ENCODE measurements around the gene ILKAP.

ILKAP gene

DNA sequence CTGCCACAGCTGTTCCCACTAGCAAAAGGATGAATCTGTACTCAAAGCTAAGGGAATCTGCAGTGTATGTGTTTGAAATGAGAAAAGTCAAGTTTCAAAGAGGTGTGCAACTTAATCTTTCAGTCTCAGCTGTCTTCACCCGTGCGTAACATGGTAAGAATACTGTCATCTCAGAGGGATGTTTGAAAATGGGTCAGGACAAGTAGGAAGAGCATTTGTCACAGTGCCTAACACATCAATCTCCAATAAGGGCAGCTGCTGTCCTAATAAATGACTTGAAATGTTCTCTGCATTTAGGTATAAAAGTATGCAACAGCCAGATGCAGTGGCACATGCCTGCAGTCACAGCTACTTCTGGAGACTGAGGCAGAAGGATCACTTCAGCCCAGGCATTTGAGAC lies 13.1 kb downstream of the ILKAP start:
- H3K36me3 ChIP-seq (ENCODE audit: control insufficient read depth in 1 of 2, insufficient read depth in 2 of 2, low read length in 2 of 2): peaks cover 44 to 76% of the 10 kb centered on the region in 2 donors
- H3K27me3 ChIP-seq (ENCODE audit: control insufficient read depth in 1 of 2, insufficient read depth in 2 of 2, low read length in 2 of 2): no peaks in the 10 kb centered on the region
- no peaks in the 10 kb centered on the region for H3K4me1 ChIP-seq (ENCODE audit: control insufficient read depth in 1 of 2, insufficient read depth in 2 of 2, low read length in 2 of 2)
- H3K9me3 ChIP-seq (ENCODE audit: control insufficient read depth in 1 of 2, low read length in 2 of 2): no peaks in the 10 kb centered on the region
- no peak overlapping the region for H3K4me3 ChIP-seq (ENCODE audit: low read depth in 1 of 2, low read length in 2 of 2)
- no peak overlapping the region for H3K9ac ChIP-seq (ENCODE audit: low read depth in 1 of 2, low read length in 2 of 2)
- no peak overlapping the region for H3K27ac ChIP-seq (ENCODE audit: low read depth, low read length)

DNA sequence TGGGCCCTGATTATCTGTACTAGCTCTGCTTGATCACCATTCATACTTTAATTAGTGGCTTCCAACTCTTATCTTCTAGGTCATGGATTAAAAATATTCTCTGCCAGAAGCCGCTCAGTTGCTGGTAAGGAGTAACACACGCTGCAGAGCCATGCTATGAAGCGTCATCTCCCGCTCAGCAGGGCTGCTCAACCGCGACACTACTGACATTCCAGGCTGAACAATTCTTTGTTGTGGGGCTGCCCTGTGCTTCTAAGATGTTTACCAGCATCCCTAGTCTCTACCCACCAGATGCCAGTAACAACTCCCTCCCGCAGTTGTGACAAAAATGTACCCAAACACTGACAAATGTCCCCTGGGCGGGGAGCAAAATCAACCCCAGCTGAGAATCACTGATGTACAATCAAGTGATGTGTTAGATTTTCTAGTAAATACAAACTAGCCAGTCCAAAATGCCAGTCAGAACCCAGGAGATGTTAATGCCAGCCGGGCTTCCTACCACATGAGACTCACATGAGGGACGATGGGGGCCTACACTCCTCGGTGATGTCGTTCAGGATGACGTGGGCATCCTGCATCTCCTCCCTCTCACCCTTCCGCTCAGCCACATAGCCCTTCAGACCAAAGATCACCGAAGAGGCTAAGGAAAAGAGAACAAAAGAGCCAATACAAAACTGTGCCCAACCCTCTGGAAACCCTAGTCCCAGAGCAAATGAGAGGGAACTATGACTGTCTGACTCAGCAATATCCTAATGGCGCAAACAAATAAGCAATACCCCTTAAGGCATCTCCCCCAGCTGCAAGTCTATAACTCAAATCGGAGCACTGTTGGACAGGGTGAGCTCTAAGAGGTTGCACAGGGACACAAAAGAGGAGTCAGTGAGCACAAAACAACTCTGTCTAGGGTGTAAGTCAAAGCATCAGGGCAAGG lies 15.6 kb downstream of the ILKAP start:
- no peaks in the 10 kb centered on the region for H3K27me3 ChIP-seq (ENCODE audit: control insufficient read depth in 1 of 2, insufficient read depth in 2 of 2, low read length in 2 of 2)
- no peak overlapping the region for H3K9ac ChIP-seq (ENCODE audit: low read depth in 1 of 2, low read length in 2 of 2)
- no peak overlapping the region for H3K4me3 ChIP-seq (ENCODE audit: low read depth in 1 of 2, low read length in 2 of 2)
- no peaks in the 10 kb centered on the region for H3K4me1 ChIP-seq (ENCODE audit: control insufficient read depth in 1 of 2, insufficient read depth in 2 of 2, low read length in 2 of 2)
- peaks cover 46 to 84% of the 10 kb centered on the region in 2 donors for H3K36me3 ChIP-seq (ENCODE audit: control insufficient read depth in 1 of 2, insufficient read depth in 2 of 2, low read length in 2 of 2)
- H3K27ac ChIP-seq (ENCODE audit: low read depth, low read length): no peak overlapping the region
- no peaks in the 10 kb centered on the region for H3K9me3 ChIP-seq (ENCODE audit: control insufficient read depth in 1 of 2, low read length in 2 of 2)

DNA sequence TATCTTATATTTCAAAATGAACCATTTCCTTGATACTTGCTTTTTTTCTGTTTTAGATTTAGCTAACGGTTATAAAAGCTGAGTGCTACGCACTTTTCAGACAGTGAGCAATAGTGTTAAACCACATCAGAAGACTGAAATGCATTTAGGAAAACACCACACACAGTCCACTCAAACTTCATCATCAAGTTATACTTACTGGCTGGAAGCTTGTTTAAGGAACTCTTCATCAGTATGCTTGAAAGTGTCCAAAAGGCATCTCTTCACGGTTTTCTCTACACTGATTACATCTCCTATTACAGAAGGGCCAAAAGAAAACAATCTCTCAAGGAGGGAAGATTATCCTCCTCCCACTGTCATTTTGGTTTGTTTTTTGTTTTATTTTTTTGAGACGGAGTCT lies 19.7 kb downstream of the ILKAP start:
- H3K9ac ChIP-seq (ENCODE audit: low read depth in 1 of 2, low read length in 2 of 2): no peak overlapping the region
- peaks cover 66 to 95% of the 10 kb centered on the region in 2 donors for H3K36me3 ChIP-seq (ENCODE audit: control insufficient read depth in 1 of 2, insufficient read depth in 2 of 2, low read length in 2 of 2)
- H3K27me3 ChIP-seq (ENCODE audit: control insufficient read depth in 1 of 2, insufficient read depth in 2 of 2, low read length in 2 of 2): no peaks in the 10 kb centered on the region
- no peak overlapping the region for H3K27ac ChIP-seq (ENCODE audit: low read depth, low read length)
- no peaks in the 10 kb centered on the region for H3K9me3 ChIP-seq (ENCODE audit: control insufficient read depth in 1 of 2, low read length in 2 of 2)
- no peaks in the 10 kb centered on the region for H3K4me1 ChIP-seq (ENCODE audit: control insufficient read depth in 1 of 2, insufficient read depth in 2 of 2, low read length in 2 of 2)
- H3K4me3 ChIP-seq (ENCODE audit: low read depth in 1 of 2, low read length in 2 of 2): no peak overlapping the region

DNA sequence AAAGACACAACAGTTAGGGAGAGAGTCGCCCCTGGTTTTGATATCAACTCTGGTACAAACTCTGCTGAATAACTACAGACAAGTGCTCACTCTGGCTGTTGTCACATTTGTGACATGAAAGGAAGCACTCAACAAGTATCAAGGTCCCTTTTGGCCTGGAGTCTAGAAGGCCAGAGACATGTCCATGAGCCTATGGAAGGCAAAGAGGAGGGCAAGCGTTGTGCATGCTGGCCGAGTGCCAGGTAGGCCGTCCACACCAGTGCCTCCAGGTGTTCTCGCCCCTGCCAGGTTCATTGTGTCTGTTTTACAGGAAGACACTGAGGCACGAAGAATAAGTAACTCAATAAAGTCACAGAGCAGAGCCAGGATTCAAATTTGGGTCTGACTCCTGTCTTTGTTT lies 21.1 kb downstream of the ILKAP start:
- H3K4me1 ChIP-seq (ENCODE audit: control insufficient read depth in 1 of 2, insufficient read depth in 2 of 2, low read length in 2 of 2): no peaks in the 10 kb centered on the region
- H3K4me3 ChIP-seq (ENCODE audit: low read depth in 1 of 2, low read length in 2 of 2): no peak overlapping the region
- H3K27me3 ChIP-seq (ENCODE audit: control insufficient read depth in 1 of 2, insufficient read depth in 2 of 2, low read length in 2 of 2): no peaks in the 10 kb centered on the region
- H3K9ac ChIP-seq (ENCODE audit: low read depth in 1 of 2, low read length in 2 of 2): no peak overlapping the region
- no peaks in the 10 kb centered on the region for H3K9me3 ChIP-seq (ENCODE audit: control insufficient read depth in 1 of 2, low read length in 2 of 2)
- H3K27ac ChIP-seq (ENCODE audit: low read depth, low read length): no peak overlapping the region
- peaks cover 58 to 95% of the 10 kb centered on the region in 2 donors for H3K36me3 ChIP-seq (ENCODE audit: control insufficient read depth in 1 of 2, insufficient read depth in 2 of 2, low read length in 2 of 2)

DNA sequence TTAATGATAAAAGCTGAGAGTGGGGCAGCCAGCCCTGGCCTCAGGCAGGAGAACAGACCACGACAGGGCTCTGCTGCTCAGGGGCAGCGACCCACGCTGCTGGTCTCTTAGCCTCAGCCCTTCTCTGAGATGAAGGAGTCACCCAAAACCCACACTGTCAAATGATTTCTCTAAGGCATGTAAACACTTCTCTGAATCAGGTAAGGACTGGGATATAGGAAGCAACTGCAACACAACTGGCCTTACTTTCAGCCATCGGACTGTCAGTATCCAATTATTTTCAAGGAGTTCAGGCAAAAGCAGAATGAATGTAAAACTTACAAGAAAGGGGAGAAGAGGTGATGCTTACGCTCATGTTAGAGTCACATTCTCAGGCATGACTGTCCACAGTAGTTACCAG lies 22.9 kb downstream of the ILKAP start:
- Histone ChIP-seq H3K9ac (ENCODE audit: low read depth in 1 of 2, low read length in 2 of 2) (no peak overlapping the region), H3K4me1 (ENCODE audit: control insufficient read depth in 1 of 2, insufficient read depth in 2 of 2, low read length in 2 of 2) (no peaks in the 10 kb centered on the region), H3K36me3 (ENCODE audit: control insufficient read depth in 1 of 2, insufficient read depth in 2 of 2, low read length in 2 of 2) (peaks cover 48 to 91% of the 10 kb centered on the region in 2 donors), H3K27ac (ENCODE audit: low read depth, low read length) (no peak overlapping the region), H3K4me3 (ENCODE audit: low read depth in 1 of 2, low read length in 2 of 2) (no peak overlapping the region), H3K27me3 (ENCODE audit: control insufficient read depth in 1 of 2, insufficient read depth in 2 of 2, low read length in 2 of 2) (no peaks in the 10 kb centered on the region), H3K9me3 (ENCODE audit: control insufficient read depth in 1 of 2, low read length in 2 of 2) (no peaks in the 10 kb centered on the region)

DNA sequence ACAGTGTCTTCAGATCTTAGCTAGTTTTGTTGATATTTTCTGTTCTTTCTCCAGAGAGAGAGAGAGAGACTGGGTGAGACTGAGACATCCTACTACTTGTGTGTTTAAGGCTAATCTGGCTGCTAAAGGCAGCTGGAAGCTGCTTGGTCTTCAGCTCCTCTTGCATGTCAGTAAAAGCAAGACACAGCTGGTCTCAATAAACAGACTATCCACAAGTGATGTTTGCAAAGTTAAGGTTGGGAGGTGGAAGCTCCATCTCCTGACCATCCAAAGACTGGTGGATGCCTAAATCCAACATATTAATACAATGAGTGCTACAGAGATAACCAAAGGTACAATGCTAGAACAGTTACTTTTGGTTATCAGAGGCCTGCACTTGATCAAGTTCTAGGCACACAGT lies 26.9 kb downstream of the ILKAP start:
- Histone ChIP-seq H3K4me3 (ENCODE audit: low read depth in 1 of 2, low read length in 2 of 2) (no peak overlapping the region), H3K4me1 (ENCODE audit: control insufficient read depth in 1 of 2, insufficient read depth in 2 of 2, low read length in 2 of 2) (no peaks in the 10 kb centered on the region), H3K9ac (ENCODE audit: low read depth in 1 of 2, low read length in 2 of 2) (no peak overlapping the region), H3K27me3 (ENCODE audit: control insufficient read depth in 1 of 2, insufficient read depth in 2 of 2, low read length in 2 of 2) (no peaks in the 10 kb centered on the region), H3K9me3 (ENCODE audit: control insufficient read depth in 1 of 2, low read length in 2 of 2) (no peaks in the 10 kb centered on the region), H3K27ac (ENCODE audit: low read depth, low read length) (no peak overlapping the region), H3K36me3 (ENCODE audit: control insufficient read depth in 1 of 2, insufficient read depth in 2 of 2, low read length in 2 of 2) (peaks cover 53 to 89% of the 10 kb centered on the region in 2 donors)

DNA sequence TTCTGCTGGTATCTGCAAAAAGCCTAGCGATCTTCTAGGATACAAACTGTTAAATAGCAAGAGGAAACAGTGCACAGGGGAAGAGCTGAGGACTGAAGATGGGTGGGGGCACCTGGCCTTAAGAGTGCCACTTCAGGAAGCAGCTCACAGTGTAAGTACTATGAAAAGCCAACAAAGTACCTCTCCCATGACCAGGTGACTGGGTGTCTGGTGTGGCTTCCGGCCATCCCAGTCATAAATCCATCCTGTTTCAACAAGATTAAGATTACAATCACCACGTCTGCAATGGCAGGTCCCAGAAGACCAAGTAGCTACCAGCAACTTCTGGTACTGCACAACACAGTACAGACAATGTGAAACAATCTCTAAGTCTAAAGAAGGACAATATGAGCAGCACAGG lies 28.8 kb downstream of the ILKAP start:
- Histone ChIP-seq H3K27ac (ENCODE audit: low read depth, low read length) (no peak overlapping the region), H3K36me3 (ENCODE audit: control insufficient read depth in 1 of 2, insufficient read depth in 2 of 2, low read length in 2 of 2) (peaks cover 39 to 89% of the 10 kb centered on the region in 2 donors)

DNA sequence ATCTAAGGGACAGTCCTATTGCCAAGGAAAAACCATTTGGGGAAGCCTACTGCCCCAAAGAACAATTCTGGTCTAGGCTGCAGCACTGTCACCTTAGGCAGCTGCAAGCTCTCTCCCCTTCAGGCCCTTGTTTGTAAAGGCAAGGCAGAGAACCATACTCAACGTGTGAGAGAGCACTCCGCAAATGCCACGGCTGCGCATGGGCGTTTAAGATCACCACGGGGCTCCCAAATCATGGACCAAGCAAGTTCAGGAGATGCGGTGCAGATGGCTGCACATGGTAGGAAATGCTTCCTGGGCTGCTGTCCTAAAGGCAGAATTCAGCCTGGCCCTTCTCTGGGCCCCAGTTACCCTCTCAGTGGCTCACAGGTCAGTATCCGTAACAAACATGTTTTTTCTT lies 29.2 kb downstream of the ILKAP start:
- Histone ChIP-seq H3K27me3 (ENCODE audit: control insufficient read depth in 1 of 2, insufficient read depth in 2 of 2, low read length in 2 of 2) (no peaks in the 10 kb centered on the region), H3K27ac (ENCODE audit: low read depth, low read length) (no peak overlapping the region), H3K4me1 (ENCODE audit: control insufficient read depth in 1 of 2, insufficient read depth in 2 of 2, low read length in 2 of 2) (peaks cover 4 to 10% of the 10 kb centered on the region in 2 donors), H3K9me3 (ENCODE audit: control insufficient read depth in 1 of 2, low read length in 2 of 2) (no peaks in the 10 kb centered on the region), H3K36me3 (ENCODE audit: control insufficient read depth in 1 of 2, insufficient read depth in 2 of 2, low read length in 2 of 2) (peaks cover 35 to 89% of the 10 kb centered on the region in 2 donors), H3K4me3 (ENCODE audit: low read depth in 1 of 2, low read length in 2 of 2) (no peak overlapping the region), H3K9ac (ENCODE audit: low read depth in 1 of 2, low read length in 2 of 2) (no peak overlapping the region)

More for the DNA sequence above, 28.8 kb downstream of the ILKAP start:
- no peak overlapping the region for H3K9ac ChIP-seq (ENCODE audit: low read depth in 1 of 2, low read length in 2 of 2)
- H3K27me3 ChIP-seq (ENCODE audit: control insufficient read depth in 1 of 2, insufficient read depth in 2 of 2, low read length in 2 of 2): no peaks in the 10 kb centered on the region
- no peak overlapping the region for H3K4me3 ChIP-seq (ENCODE audit: low read depth in 1 of 2, low read length in 2 of 2)
- no peaks in the 10 kb centered on the region for H3K9me3 ChIP-seq (ENCODE audit: control insufficient read depth in 1 of 2, low read length in 2 of 2)
- H3K4me1 ChIP-seq (ENCODE audit: control insufficient read depth in 1 of 2, insufficient read depth in 2 of 2, low read length in 2 of 2): peaks cover 2 to 8% of the 10 kb centered on the region in 2 donors

DNA sequence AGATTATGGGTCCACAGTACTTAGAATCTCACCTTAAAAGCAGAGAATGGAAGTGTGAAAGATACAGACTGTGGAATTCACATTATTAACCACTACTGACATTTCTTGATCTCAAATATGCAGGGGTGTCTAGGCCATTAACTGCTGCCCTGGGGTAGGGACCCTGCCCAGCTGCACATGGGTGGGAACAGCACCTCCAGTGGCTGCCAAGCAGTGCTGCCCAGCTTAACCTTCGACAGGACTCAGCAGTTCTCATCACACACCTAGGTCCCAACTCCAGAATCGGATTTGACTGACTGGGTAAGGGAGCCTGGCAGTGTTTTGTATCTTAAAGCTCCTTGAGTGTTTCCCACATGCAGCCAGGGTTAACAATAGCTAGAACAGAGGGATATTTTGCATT lies 29.8 kb downstream of the ILKAP start:
- H3K36me3 ChIP-seq (ENCODE audit: control insufficient read depth in 1 of 2, insufficient read depth in 2 of 2, low read length in 2 of 2): peaks cover 39 to 88% of the 10 kb centered on the region in 2 donors
- H3K9ac ChIP-seq (ENCODE audit: low read depth in 1 of 2, low read length in 2 of 2): no peak overlapping the region
- no peaks in the 10 kb centered on the region for H3K9me3 ChIP-seq (ENCODE audit: control insufficient read depth in 1 of 2, low read length in 2 of 2)
- no peaks in the 10 kb centered on the region for H3K27me3 ChIP-seq (ENCODE audit: control insufficient read depth in 1 of 2, insufficient read depth in 2 of 2, low read length in 2 of 2)
- H3K4me3 ChIP-seq (ENCODE audit: low read depth in 1 of 2, low read length in 2 of 2): no peak overlapping the region
- no peak overlapping the region for H3K27ac ChIP-seq (ENCODE audit: low read depth, low read length)
- H3K4me1 ChIP-seq (ENCODE audit: control insufficient read depth in 1 of 2, insufficient read depth in 2 of 2, low read length in 2 of 2): peaks cover 4 to 15% of the 10 kb centered on the region in 2 donors

DNA sequence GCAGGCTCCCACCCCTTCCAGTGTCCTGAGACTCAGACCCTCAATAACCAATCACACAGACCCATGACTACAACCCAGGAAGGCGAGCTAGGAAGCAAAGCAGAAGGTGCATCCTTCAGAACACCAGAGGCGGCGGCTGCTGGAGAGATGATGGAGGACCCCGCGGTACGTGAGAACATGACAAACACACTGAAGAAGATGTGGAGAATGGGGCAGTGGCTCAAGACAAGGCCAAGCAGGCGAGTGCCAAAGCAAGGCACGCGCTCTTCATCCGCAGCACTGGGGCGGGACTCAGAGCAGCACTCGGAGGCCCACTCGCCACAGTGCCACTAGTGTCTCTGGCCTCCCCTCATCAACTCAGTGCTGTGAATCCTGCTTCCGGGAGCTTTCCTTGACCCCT lies 31.1 kb downstream of the ILKAP start:
- H3K4me3 ChIP-seq (ENCODE audit: low read depth in 1 of 2, low read length in 2 of 2): no peak overlapping the region
- H3K9ac ChIP-seq (ENCODE audit: low read depth in 1 of 2, low read length in 2 of 2): no peak overlapping the region
- no peaks in the 10 kb centered on the region for H3K27me3 ChIP-seq (ENCODE audit: control insufficient read depth in 1 of 2, insufficient read depth in 2 of 2, low read length in 2 of 2)
- H3K36me3 ChIP-seq (ENCODE audit: control insufficient read depth in 1 of 2, insufficient read depth in 2 of 2, low read length in 2 of 2): peaks cover 35 to 82% of the 10 kb centered on the region in 2 donors
- H3K9me3 ChIP-seq (ENCODE audit: control insufficient read depth in 1 of 2, low read length in 2 of 2): no peaks in the 10 kb centered on the region
- no peak overlapping the region for H3K27ac ChIP-seq (ENCODE audit: low read depth, low read length)
- peaks cover 4 to 15% of the 10 kb centered on the region in 2 donors for H3K4me1 ChIP-seq (ENCODE audit: control insufficient read depth in 1 of 2, insufficient read depth in 2 of 2, low read length in 2 of 2)
